HG02798 (cell line): Measurements from ENCODE around the gene GPR146.

Experiments used
- ATAC-seq: cut with Tn5 transposase; IDR thresholded peaks from one replicate; pipeline ENCODE4 v1.9.1; 2021; ENCODE audit warnings: mild to moderate bottlenecking; ENCODE audit not compliant: unreplicated experiment, poor library complexity

GPR146 gene

GRCh38 chr7:1090236-1090635 lies 45.9 kb downstream of the GPR146 start:
- ATAC-seq, result no peak

- ATAC-seq, result no peak
These were observed 46.6 kb downstream of the GPR146 start for GRCh38 chr7:1090686-1091643.

- no peak for ATAC-seq
These were observed 47.3 kb downstream of the GPR146 start for GRCh38 chr7:1091644-1092027.

GRCh38 chr7:1092161-1092632 lies 47.9 kb downstream of the GPR146 start:
- ATAC-seq, result no peak

GRCh38 chr7:1092806-1093501 lies 48.6 kb downstream of the GPR146 start:
- no peak for ATAC-seq

DNA sequence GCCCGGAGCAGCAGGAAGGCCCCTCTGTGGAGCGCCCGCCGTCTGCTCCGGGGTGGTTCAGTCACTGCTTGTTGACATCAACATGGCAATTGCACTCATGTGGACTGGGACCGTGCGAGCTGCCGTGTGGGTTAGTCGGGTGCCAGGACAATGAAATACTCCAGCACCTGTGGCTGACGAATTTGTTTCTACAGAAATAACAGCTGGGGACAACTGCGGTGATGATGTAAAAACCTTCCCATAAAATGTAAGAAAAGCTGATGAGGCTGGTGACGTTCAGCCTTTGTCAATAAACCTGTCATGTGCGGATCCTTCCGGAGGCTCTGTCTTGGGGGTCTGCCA lies 49.1 kb downstream of the GPR146 start:
- no peak for ATAC-seq

- ATAC-seq, result no peak
These were observed 49.7 kb downstream of the GPR146 start for GRCh38 chr7:1093916-1094508.

DNA sequence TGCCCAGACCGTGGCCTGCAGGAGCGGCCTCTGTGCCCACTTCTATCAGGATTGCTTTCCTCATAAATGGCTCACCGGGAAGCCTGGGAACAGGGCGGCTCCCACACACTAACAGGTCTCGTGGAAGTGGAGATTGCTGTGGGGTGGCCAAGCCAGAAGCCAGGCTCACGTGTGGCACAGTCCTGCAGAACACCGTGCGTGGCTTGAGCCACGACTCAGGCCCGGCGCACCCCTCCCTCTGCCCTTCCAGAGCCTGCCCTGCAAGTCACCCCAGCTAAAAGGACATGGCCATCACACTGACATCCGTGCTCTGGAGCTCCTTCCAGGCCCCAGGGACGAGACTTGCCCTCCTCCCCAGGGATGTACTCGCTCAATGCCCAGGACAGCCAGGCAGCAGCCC lies 50.5 kb downstream of the GPR146 start:
- ATAC-seq, result no peak

- ATAC-seq, result no peak
These were observed 51.3 kb downstream of the GPR146 start for GRCh38 chr7:1095621-1096155.

- no peak for ATAC-seq
These were observed 52.1 kb downstream of the GPR146 start for GRCh38 chr7:1096156-1097119.

GRCh38 chr7:1097120-1097504 lies 52.8 kb downstream of the GPR146 start:
- no peak for ATAC-seq

GRCh38 chr7:1098243-1099153 lies 54.2 kb downstream of the GPR146 start:
- ATAC-seq, result no peak

DNA sequence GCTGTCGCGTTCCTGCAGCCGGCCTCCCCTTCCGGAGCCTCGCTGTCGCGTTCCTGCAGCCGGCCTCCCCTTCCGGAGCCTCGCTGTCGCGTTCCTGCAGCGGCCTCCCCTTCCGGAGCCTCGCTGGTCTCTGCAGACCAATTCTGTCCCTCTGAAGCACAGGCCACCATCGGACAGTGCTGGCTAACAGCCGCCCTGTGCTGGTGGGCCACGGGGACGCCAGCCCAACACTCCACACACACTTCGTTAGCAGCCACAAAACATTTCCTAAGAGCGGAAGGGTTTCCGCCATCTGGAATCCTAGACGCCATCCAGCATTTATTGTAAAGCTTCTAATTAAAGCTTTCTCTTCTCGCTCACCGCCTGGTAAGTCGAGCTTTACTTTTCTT lies 54.8 kb downstream of the GPR146 start:
- no peak for ATAC-seq

- no peak for ATAC-seq
These were observed 55.3 kb downstream of the GPR146 start for GRCh38 chr7:1099637-1100036.

- no peak for ATAC-seq
These were observed 56.0 kb downstream of the GPR146 start for GRCh38 chr7:1100386-1100785.

DNA sequence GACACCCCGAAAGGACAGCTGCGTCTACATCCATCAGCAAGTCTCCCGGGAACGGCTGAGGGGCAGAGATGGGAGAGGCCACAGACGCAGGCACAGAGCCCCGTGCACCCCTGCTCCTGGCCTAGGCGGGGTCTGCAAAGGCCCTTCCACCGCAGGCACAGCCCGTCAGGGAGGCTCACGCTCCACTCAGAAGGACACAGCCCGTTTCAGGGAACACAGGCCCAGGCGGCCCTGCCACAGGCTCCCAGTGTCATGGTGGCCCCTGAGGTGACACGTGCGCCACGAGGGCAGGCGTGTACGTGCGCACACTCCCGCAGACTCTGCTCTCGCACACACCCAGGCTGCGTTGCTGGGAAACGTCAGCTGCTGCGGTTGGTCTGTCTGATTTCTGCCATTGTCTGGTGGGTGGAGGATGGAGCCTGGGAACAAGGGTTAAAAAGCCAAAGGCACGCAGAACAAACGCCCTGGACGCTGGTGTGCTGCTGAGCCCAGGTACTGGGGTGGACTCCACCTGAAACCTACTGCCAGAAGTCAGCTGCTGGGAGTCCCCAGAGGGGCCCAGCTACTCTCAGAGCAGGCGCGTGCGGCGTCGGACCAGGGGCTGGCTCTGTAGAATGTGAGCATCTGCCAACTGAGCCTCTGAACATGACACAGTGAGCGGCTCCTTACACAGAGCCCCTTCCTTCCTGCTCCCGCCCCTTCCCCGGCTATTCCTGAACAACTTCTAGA lies 56.7 kb downstream of the GPR146 start:
- ATAC-seq, result no peak

DNA sequence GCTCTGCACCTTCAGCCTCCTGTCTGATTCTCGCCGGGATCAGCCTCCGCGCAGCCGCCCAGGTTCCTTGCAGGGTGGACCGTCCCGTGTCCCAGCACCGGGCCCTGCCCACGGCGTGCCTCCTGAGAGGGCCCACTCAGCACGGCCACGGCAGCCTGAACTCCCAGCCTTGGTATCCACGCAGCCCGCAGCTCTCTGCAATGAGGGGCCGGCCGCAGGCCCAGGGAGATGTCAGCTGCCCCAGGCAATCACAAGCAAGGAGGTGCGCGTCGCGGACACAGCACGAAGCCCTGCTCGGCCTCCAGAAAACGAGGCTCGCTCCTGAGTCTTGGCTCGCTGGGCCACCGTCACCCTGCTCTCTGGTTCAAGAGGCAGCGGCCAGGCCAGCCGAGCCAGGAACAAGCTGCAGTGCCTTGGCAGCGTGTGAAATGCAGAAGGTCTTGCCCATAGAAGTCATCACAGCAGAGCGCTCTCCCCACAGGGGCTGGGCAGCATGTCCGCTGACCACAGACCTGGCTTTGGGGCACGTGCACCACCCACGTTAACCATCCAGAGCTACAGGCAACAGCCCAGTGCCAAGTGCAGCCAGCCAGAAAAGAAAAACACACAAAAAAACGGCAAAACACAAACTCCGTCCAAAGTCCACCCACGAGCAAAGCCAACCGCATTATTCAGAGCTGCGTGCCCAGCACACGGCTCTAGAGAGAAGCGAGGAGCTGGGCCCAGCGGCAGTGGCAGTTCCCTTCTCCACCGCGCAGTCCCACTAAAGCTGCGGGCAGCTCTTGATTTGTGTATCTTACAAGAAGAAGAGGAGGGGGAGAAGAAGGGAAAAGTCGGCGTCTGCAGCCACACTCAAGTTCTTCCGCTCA lies 57.5 kb downstream of the GPR146 start:
- ATAC-seq, result no peak
